Astrocyte (in vitro differentiated cells and primary cell): ENCODE results near the gene PKNOX2. TPM values are rescaled to one million over a fixed set of nuclear protein-coding genes. Genes with fewer than 3 reads are reported as not detected.

Experiments used
- DNase-seq: peaks from one replicate; pipeline ENCODE4 v3.0.0-alpha.2; 2010; ENCODE audit warnings: low read depth
- FAIRE-seq: peaks from 2 replicates; lab custom pipeline; 2011; peaks lifted over from hg19 to GRCh38; lab: Jason Lieb, UNC
- H2AFZ ChIP-seq: 2 replicates; pipeline ENCODE4 v1.6.0; 2012; ENCODE audit warnings: low read depth, low read length, inconsistent platforms
- H3K27ac ChIP-seq: 2 replicates; pipeline ENCODE4 v1.5.1; 2011; ENCODE audit warnings: low read depth, low read length, inconsistent platforms
- H3K27me3 ChIP-seq: 2 replicates; pipeline ENCODE4 v1.6.0; 2011; ENCODE audit warnings: low read length, inconsistent platforms; ENCODE audit not compliant: insufficient read depth
- H3K36me3 ChIP-seq: 2 replicates; pipeline ENCODE4 v1.5.1; 2011; ENCODE audit warnings: low read length, inconsistent platforms; ENCODE audit not compliant: insufficient read depth
- H3K4me1 ChIP-seq: 2 replicates; pipeline ENCODE4 v1.5.1; 2011; ENCODE audit warnings: low read length, inconsistent platforms; ENCODE audit not compliant: insufficient read depth
- H3K4me2 ChIP-seq: 2 replicates; pipeline ENCODE4 v1.6.0; 2012; ENCODE audit warnings: low read length, inconsistent platforms
- H3K4me3 ChIP-seq: 2 replicates; pipeline ENCODE4 v1.5.1; 2011; ENCODE audit warnings: low read depth, mild to moderate bottlenecking, low read length, inconsistent platforms; ENCODE audit not compliant: insufficient read depth
- H3K79me2 ChIP-seq: 2 replicates; pipeline ENCODE4 v1.6.0; 2012; ENCODE audit warnings: mild to moderate bottlenecking, low read length, inconsistent platforms; ENCODE audit not compliant: insufficient read depth
- H3K9ac ChIP-seq: 2 replicates; pipeline ENCODE4 v1.6.0; 2012; ENCODE audit warnings: mild to moderate bottlenecking, low read length, inconsistent platforms
- H3K9me3 ChIP-seq: 2 replicates; pipeline ENCODE4 v1.5.1; 2012; ENCODE audit warnings: low read depth, mild to moderate bottlenecking, low read length, inconsistent platforms; ENCODE audit not compliant: insufficient read depth
- H4K20me1 ChIP-seq: 2 replicates; pipeline ENCODE4 v1.6.0; 2012; ENCODE audit warnings: low read length, inconsistent platforms; ENCODE audit not compliant: insufficient read depth
- H3K27ac Mint-ChIP-seq: one replicate; pipeline ENCODE4 v1.8.0; 2021; ENCODE audit warnings: mild to moderate bottlenecking, mixed read lengths; ENCODE audit not compliant: unreplicated experiment
- H3K27me3 Mint-ChIP-seq: one replicate; pipeline ENCODE4 v1.8.0; 2021; ENCODE audit warnings: low read depth, mixed read lengths; ENCODE audit not compliant: unreplicated experiment
- H3K36me3 Mint-ChIP-seq: one replicate; pipeline ENCODE4 v1.8.0; 2021; ENCODE audit warnings: low read depth, mixed read lengths; ENCODE audit not compliant: unreplicated experiment
- H3K4me1 Mint-ChIP-seq: one replicate; pipeline ENCODE4 v1.8.0; 2021; ENCODE audit warnings: low read depth, mixed read lengths; ENCODE audit not compliant: unreplicated experiment
- H3K4me3 Mint-ChIP-seq: one replicate; pipeline ENCODE4 v1.8.0; 2021; ENCODE audit warnings: mild to moderate bottlenecking, moderate library complexity, mixed read lengths; ENCODE audit not compliant: unreplicated experiment
- H3K9me3 Mint-ChIP-seq: one replicate; pipeline ENCODE4 v1.8.0; 2021; ENCODE audit warnings: mild to moderate bottlenecking, mixed read lengths; ENCODE audit not compliant: unreplicated experiment
- CTCF ChIP-seq: IDR thresholded peaks from 2 replicates; pipeline ENCODE4 v1.5.1; 2011; ENCODE audit warnings: low read depth, mild to moderate bottlenecking, inconsistent platforms, low read length, moderate library complexity; ENCODE audit not compliant: insufficient read depth
- EZH2 ChIP-seq: IDR thresholded peaks from 2 replicates; pipeline ENCODE4 v1.6.1; 2012; ENCODE audit warnings: mild to moderate bottlenecking, low read length, inconsistent platforms; ENCODE audit not compliant: insufficient read depth
- total RNA-seq: library from RNA; stranded (reverse); gene quantifications from 2 replicates; pipeline ENCODE4 v1.2.1, GENCODE V29; 2021

The PKNOX2 gene
- total RNA-seq, 1 donor from 2014 or later: 53.4 TPM

GRCh38 chr11:125398475-125398874 is 233.9 kb downstream of the PKNOX2 start:
- Mint-ChIP-seq H3K4me3 (no peak overlapping the region), H3K27me3 (no peaks in the 10 kb centered on the region), H3K36me3 (peaks cover 50% of the 10 kb centered on the region), H3K27ac (no peak overlapping the region), H3K4me1 (peaks cover 20% of the 10 kb centered on the region), H3K9me3 (no peaks in the 10 kb centered on the region)
- TF ChIP-seq EZH2: no peak
- no peak for TF ChIP-seq CTCF
- H2AFZ ChIP-seq: no peak overlapping the region
- no peak overlapping the region for H3K4me2 ChIP-seq
- no peaks in the 10 kb centered on the region for H3K36me3 ChIP-seq
- peaks cover 9% of the 10 kb centered on the region for H3K4me1 ChIP-seq
- no peak for FAIRE-seq
- no peaks in the 10 kb centered on the region for H3K27me3 ChIP-seq
- no peak overlapping the region for H3K27ac ChIP-seq
- no peaks in the 10 kb centered on the region for H3K9me3 ChIP-seq
- H3K4me3 ChIP-seq: no peak overlapping the region
- H3K9ac ChIP-seq: no peak overlapping the region
- H4K20me1 ChIP-seq: no peaks in the 10 kb centered on the region
- no peaks in the 10 kb centered on the region for H3K79me2 ChIP-seq
- no peak for DNase-seq

GRCh38 chr11:125398994-125399640 is 234.6 kb downstream of the PKNOX2 start:
- H3K4me2 ChIP-seq: no peak overlapping the region
- Mint-ChIP-seq H3K27ac (no peak overlapping the region), H3K9me3 (no peaks in the 10 kb centered on the region), H3K4me1 (peaks cover 25% of the 10 kb centered on the region), H3K4me3 (no peak overlapping the region), H3K36me3 (peaks cover 50% of the 10 kb centered on the region), H3K27me3 (no peaks in the 10 kb centered on the region)
- H3K36me3 ChIP-seq: no peaks in the 10 kb centered on the region
- no peak overlapping the region for H3K27ac ChIP-seq
- no peak overlapping the region for H2AFZ ChIP-seq
- peaks cover 9% of the 10 kb centered on the region for H3K4me1 ChIP-seq
- H3K9me3 ChIP-seq: no peaks in the 10 kb centered on the region
- no peak overlapping the region for H3K9ac ChIP-seq
- H3K4me3 ChIP-seq: no peak overlapping the region
- H4K20me1 ChIP-seq: no peaks in the 10 kb centered on the region
- no peaks in the 10 kb centered on the region for H3K27me3 ChIP-seq
- no peaks in the 10 kb centered on the region for H3K79me2 ChIP-seq
- FAIRE-seq (no peak), DNase-seq (no peak)
- TF ChIP-seq CTCF: no peak
- no peak for TF ChIP-seq EZH2

GRCh38 chr11:125399945-125400344 is 235.4 kb downstream of the PKNOX2 start:
- no peak overlapping the region for H3K4me3 ChIP-seq
- H3K27ac Mint-ChIP-seq: no peak overlapping the region
- peaks cover 30% of the 10 kb centered on the region for H3K4me1 Mint-ChIP-seq
- H3K9me3 ChIP-seq: no peaks in the 10 kb centered on the region
- peaks cover 15% of the 10 kb centered on the region for H3K4me1 ChIP-seq
- FAIRE-seq (no peak), DNase-seq (no peak)
- no peak overlapping the region for H3K4me2 ChIP-seq
- no peaks in the 10 kb centered on the region for H4K20me1 ChIP-seq
- no peaks in the 10 kb centered on the region for H3K79me2 ChIP-seq
- no peaks in the 10 kb centered on the region for H3K36me3 ChIP-seq
- no peaks in the 10 kb centered on the region for H3K27me3 Mint-ChIP-seq
- peaks cover 45% of the 10 kb centered on the region for H3K36me3 Mint-ChIP-seq
- H3K9me3 Mint-ChIP-seq: no peaks in the 10 kb centered on the region
- no peak overlapping the region for H2AFZ ChIP-seq
- no peak overlapping the region for H3K27ac ChIP-seq
- TF ChIP-seq EZH2: no peak
- no peak for TF ChIP-seq CTCF
- H3K4me3 Mint-ChIP-seq: no peak overlapping the region
- H3K27me3 ChIP-seq: no peaks in the 10 kb centered on the region
- no peak overlapping the region for H3K9ac ChIP-seq
